ENCODE data around the gene OXA1L.

DNA sequence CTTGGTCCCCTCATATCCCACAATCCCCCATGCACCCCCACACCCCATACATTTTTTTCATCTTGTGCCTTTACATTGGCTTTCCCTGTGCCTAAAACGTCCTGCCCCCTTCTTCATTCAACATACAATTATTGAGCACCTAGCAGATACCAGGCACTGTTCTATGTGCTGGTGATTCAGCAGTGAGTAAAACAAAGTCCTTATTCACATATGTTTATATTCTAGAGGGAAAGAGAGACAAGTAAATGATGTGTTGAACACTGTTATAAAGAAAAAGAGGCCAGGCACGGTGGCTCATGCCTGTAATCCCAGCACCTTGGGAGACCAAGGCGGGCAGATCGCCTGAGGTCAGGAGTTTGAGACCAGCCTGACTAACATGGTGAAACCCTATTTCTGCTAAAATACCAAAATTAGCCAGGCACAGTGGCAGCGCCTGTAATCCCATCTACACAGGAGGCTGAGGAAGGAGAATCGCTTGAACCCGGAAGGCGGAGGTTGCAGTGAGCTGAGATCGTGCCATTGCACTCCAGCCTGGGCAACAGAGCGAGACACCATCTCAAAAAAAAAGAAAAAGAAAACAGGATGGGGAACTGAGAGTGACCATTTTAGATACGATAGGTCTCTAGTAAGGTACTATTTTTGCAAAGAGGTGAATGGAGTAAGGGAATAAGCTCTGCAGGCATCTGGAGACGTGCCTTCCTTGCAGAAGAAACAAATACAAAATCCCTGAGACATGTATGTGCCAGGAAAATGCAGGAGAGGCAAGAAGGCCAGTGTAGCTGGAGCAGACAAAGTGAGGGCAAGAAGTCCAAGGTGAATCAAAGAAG is 36.6 kb downstream of the OXA1L start:
- TF ChIP-seq, protein P1, sequence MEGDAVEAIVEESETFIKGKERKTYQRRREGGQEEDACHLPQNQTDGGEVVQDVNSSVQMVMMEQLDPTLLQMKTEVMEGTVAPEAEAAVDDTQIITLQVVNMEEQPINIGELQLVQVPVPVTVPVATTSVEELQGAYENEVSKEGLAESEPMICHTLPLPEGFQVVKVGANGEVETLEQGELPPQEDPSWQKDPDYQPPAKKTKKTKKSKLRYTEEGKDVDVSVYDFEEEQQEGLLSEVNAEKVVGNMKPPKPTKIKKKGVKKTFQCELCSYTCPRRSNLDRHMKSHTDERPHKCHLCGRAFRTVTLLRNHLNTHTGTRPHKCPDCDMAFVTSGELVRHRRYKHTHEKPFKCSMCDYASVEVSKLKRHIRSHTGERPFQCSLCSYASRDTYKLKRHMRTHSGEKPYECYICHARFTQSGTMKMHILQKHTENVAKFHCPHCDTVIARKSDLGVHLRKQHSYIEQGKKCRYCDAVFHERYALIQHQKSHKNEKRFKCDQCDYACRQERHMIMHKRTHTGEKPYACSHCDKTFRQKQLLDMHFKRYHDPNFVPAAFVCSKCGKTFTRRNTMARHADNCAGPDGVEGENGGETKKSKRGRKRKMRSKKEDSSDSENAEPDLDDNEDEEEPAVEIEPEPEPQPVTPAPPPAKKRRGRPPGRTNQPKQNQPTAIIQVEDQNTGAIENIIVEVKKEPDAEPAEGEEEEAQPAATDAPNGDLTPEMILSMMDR (IDR thresholded peaks at IDR 0.05) = no peak
- no peak for TF ChIP-seq FOXP1 (CRISPR knock-in tag; IDR thresholded peaks at IDR 0.05; ENCODE audit: borderline replicate concordance)
- TF ChIP-seq, protein P2, sequence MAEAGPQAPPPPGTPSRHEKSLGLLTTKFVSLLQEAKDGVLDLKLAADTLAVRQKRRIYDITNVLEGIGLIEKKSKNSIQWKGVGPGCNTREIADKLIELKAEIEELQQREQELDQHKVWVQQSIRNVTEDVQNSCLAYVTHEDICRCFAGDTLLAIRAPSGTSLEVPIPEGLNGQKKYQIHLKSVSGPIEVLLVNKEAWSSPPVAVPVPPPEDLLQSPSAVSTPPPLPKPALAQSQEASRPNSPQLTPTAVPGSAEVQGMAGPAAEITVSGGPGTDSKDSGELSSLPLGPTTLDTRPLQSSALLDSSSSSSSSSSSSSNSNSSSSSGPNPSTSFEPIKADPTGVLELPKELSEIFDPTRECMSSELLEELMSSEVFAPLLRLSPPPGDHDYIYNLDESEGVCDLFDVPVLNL (CRISPR knock-in tag; IDR thresholded peaks at IDR 0.05; ENCODE audit: borderline replicate concordance, low read depth) = no peak
- TF ChIP-seq TEAD1 (CRISPR knock-in tag; IDR thresholded peaks at IDR 0.05) = no peak
- TF ChIP-seq MXD4 (CRISPR knock-in tag; IDR thresholded peaks at IDR 0.05; ENCODE audit: borderline replicate concordance) = no peak
- no peak for TF ChIP-seq ZNF317 (CRISPR knock-in tag; IDR thresholded peaks at IDR 0.05; ENCODE audit: borderline replicate concordance, low read depth)
- TF ChIP-seq, protein P3, sequence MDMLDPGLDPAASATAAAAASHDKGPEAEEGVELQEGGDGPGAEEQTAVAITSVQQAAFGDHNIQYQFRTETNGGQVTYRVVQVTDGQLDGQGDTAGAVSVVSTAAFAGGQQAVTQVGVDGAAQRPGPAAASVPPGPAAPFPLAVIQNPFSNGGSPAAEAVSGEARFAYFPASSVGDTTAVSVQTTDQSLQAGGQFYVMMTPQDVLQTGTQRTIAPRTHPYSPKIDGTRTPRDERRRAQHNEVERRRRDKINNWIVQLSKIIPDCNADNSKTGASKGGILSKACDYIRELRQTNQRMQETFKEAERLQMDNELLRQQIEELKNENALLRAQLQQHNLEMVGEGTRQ (CRISPR knock-in tag; IDR thresholded peaks at IDR 0.05) = no peak
- TF ChIP-seq, protein P4, sequence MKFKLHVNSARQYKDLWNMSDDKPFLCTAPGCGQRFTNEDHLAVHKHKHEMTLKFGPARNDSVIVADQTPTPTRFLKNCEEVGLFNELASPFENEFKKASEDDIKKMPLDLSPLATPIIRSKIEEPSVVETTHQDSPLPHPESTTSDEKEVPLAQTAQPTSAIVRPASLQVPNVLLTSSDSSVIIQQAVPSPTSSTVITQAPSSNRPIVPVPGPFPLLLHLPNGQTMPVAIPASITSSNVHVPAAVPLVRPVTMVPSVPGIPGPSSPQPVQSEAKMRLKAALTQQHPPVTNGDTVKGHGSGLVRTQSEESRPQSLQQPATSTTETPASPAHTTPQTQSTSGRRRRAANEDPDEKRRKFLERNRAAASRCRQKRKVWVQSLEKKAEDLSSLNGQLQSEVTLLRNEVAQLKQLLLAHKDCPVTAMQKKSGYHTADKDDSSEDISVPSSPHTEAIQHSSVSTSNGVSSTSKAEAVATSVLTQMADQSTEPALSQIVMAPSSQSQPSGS (CRISPR knock-in tag; IDR thresholded peaks at IDR 0.05; ENCODE audit: borderline replicate concordance, low read depth) = no peak

All from WTC11 (cell line).